Adipocyte (in vitro differentiated cells): ENCODE data around the gene CCL25.
"Not testable (repeated sequence)": the region's sequence is repeated elsewhere in the genome, so short reads cannot be mapped to it uniquely, and the experiment has no call there.

Source experiments
- DNase-seq: peaks from one replicate; pipeline ENCODE4 v3.0.0-alpha.2; 2015; ENCODE audit warnings: low read depth
- H3K27me3 ChIP-seq: replicated peaks from 2 replicates; pipeline ENCODE4 v1.7.0; 2013; ENCODE audit warnings: mild to moderate bottlenecking, low read length, moderate library complexity; ENCODE audit not compliant: control insufficient read depth, insufficient read depth
- H3K36me3 ChIP-seq: 2 replicates; pipeline ENCODE4 v1.7.0; 2013; ENCODE audit warnings: low read length, mild to moderate bottlenecking, moderate library complexity; ENCODE audit not compliant: control insufficient read depth, insufficient read depth, severe bottlenecking
- H3K4me1 ChIP-seq: 2 replicates; pipeline ENCODE4 v1.7.0; 2013; ENCODE audit warnings: mild to moderate bottlenecking, low read length, moderate library complexity; ENCODE audit not compliant: control insufficient read depth, insufficient read depth
- H3K4me3 ChIP-seq: 2 replicates; pipeline ENCODE4 v1.7.0; 2013; ENCODE audit warnings: mild to moderate bottlenecking, low read length, moderate library complexity
- H3K9ac ChIP-seq: 2 replicates; pipeline ENCODE4 v1.7.0; 2013; ENCODE audit warnings: mild to moderate bottlenecking, low read length, moderate library complexity
- H3K9me3 ChIP-seq: 2 replicates; pipeline ENCODE4 v1.7.0; 2013; ENCODE audit warnings: mild to moderate bottlenecking, low read length, moderate library complexity; ENCODE audit not compliant: control insufficient read depth

The CCL25 gene

DNA sequence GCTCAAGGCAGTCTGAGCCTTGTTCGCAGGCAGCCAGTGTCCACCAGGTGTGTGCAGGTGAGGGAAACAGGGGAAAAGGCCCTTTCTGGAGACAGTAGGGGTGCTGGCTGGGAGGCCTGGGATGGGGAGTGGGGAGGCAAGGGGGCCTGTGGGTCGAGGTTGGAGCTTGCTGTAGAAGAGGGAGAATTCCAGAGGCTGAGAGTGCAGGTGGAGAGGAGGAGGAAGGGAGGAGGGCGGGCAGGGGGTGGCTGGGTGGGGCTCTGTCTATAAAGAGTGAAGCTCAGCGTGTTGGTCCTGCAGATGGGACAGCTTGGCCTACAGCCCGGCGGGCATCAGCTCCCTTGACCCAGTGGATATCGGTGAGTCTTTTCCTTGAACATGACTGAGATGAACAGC is at the start of gene CCL25:
Gene CCL25 (plus strand): TSS at position 297 of the 396 bp plus-strand sequence. CDS start 290 bp downstream, outside the sequence.
- no peak within 1 kb of the TSS for H3K4me3 ChIP-seq
- H3K4me1 ChIP-seq = peaks cover 6% of the 10 kb centered on the region
- H3K9me3 ChIP-seq = no peaks in the 10 kb centered on the region
- peaks cover 22% of the 10 kb centered on the region for H3K27me3 ChIP-seq
- no peak for DNase-seq
- H3K36me3 ChIP-seq = no peaks in the 10 kb centered on the region
- no peak within 1 kb of the TSS for H3K9ac ChIP-seq

DNA sequence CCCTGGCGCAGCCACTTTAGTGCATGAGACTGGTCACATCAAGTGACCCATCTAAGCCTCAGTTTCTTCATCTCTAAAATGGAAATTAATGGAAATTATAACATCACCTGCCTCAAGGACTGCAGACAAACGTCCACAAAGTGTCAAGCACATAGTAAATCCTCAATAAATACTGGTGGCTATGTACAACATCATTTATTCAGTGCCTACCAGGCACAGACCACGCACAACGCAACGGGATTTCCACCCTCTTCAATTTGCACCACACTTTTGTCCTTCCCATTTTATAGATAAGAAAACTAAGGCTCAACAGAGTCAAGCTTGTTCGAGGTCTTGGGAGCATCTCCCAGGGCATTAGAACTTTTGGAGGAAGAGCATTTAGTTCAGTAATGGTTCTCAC is 48.6 kb upstream of the CCL25 start:
- DNase-seq = no peak
- no peaks in the 10 kb centered on the region for H3K9me3 ChIP-seq
- peak overlapping the region; percentile 93 for H3K4me3 ChIP-seq
- peaks cover 34% of the 10 kb centered on the region for H3K4me1 ChIP-seq
- H3K9ac ChIP-seq = peak overlapping the region; percentile 87
- H3K36me3 ChIP-seq = no peaks in the 10 kb centered on the region
- no peaks in the 10 kb centered on the region for H3K27me3 ChIP-seq

- Histone ChIP-seq H3K9me3 (no peaks in the 10 kb centered on the region), H3K36me3 (no peaks in the 10 kb centered on the region), H3K27me3 (no peaks in the 10 kb centered on the region), H3K9ac (peak overlapping the region; percentile 87), H3K4me3 (peak overlapping the region; percentile 93), H3K4me1 (peaks cover 34% of the 10 kb centered on the region)
- peak; percentile 78 for DNase-seq
Measured at GRCh38 chr19:8004723-8005513, 47.6 kb upstream of the CCL25 start.

- Histone ChIP-seq H3K27me3 (no peaks in the 10 kb centered on the region), H3K9me3 (no peaks in the 10 kb centered on the region), H3K36me3 (no peaks in the 10 kb centered on the region), H3K9ac (peak within 1 kb of the TSS; percentile 87), H3K4me1 (peaks cover 34% of the 10 kb centered on the region), H3K4me3 (peak within 1 kb of the TSS; percentile 93)
- DNase-seq = peak; percentile 97
Measured at GRCh38 chr19:8005534-8006256, 46.9 kb upstream of the CCL25 start, which contains the start of gene ELAVL1. Gene ELAVL1 (minus strand): TSS chr19:8005641. CDS start chr19:7991815, 13,826 bp downstream.

DNA sequence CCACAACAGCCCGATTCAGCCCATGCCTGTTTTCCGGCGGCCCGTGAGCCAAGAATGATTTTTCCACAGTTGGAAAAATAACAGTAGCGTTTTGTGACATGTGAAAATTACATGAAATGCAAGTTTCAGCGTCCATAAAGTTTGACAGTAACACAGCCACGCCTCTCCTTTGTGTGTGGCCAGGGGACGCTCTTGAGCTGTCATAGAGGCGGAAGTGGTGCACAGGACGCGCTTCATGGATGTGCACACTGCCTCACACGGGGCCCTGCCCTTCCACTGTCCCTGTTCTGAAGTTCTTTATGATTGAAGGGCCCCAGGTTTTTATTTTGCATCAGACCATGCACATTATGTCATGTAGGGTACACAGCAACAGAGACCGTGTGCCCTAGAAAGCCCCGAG is 34.8 kb upstream of the CCL25 start:
- Histone ChIP-seq H3K27me3 (no peaks in the 10 kb centered on the region), H3K9me3 (no peaks in the 10 kb centered on the region), H3K4me1 (no peaks in the 10 kb centered on the region), H3K9ac (no peak overlapping the region), H3K4me3 (no peak overlapping the region), H3K36me3 (no peaks in the 10 kb centered on the region)
- DNase-seq = no peak

DNA sequence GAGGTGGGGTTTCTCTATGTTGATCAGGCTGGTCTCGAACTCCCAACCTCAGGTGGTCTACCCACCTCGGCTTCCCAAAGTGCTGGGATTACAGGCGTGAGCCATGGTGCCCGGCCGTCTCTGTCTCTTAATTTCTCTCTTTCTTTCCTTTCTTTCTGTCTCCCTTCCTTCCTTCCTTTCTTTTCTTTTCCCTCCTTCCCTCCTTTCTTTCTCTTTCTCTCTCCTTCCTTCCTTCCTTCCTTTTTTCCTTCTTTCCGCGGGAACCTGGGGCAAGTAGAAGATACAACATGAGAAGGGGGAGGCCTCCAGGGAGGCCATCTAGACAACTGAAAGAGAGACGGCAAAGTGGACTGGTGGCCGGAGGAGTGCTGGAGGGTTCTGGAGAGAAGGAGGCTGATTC is 31.9 kb upstream of the CCL25 start:
- no peaks in the 10 kb centered on the region for H3K27me3 ChIP-seq
- no peak overlapping the region for H3K4me3 ChIP-seq
- no peaks in the 10 kb centered on the region for H3K36me3 ChIP-seq
- no peak overlapping the region for H3K9ac ChIP-seq
- H3K4me1 ChIP-seq = no peaks in the 10 kb centered on the region
- DNase-seq = no peak
- H3K9me3 ChIP-seq = no peaks in the 10 kb centered on the region

- DNase-seq = no peak
- Histone ChIP-seq H3K9me3 (no peaks in the 10 kb centered on the region), H3K4me3 (no peak overlapping the region), H3K9ac (no peak overlapping the region), H3K4me1 (no peaks in the 10 kb centered on the region), H3K27me3 (no peaks in the 10 kb centered on the region), H3K36me3 (no peaks in the 10 kb centered on the region)
Measured at GRCh38 chr19:8021374-8021773, 31.2 kb upstream of the CCL25 start.

DNA sequence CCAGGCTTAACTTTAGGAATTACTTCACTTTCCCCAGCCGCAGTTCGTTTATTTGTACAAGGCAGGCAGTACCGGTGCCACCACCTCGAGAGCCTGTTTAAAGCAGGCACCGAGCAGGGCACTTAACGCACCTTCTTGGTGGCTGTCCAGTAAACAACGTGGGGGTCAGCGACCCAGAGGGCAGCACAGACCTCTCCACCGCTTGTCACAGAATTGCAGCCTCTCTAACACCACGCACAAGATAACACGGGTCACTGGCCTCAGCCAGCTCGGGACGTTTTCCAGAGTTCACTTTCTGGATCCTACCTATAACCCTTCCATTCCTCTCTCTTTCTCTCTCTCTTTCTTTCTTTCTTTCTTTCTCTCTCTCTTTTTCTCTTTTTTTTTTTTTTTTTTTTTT is 30.3 kb upstream of the CCL25 start:
- no peak for DNase-seq
- Histone ChIP-seq H3K27me3 (no peaks in the 10 kb centered on the region), H3K9ac (no peak overlapping the region), H3K9me3 (no peaks in the 10 kb centered on the region), H3K36me3 (no peaks in the 10 kb centered on the region), H3K4me1 (no peaks in the 10 kb centered on the region), H3K4me3 (no peak overlapping the region)

DNA sequence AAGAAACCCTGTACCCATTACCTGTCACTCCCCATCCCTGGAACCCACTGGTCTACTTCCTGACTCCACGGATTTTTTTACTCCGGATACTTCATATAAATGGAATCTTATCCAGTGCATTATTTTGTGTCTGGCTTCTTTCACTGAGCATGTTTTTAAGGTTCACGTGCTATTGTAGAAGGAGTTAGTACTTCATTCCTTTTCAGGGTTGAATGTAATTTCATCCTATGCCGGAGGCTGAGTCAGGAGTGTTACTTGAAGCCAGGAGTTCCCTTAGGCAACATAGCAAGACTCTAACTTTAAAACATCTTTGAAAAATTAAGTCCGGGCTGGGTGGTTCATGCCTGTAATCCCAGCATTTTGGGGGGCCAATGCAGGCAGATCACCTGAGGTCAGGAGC is 29.2 kb upstream of the CCL25 start:
- Histone ChIP-seq H3K4me3 (no peak overlapping the region), H3K9me3 (no peaks in the 10 kb centered on the region), H3K9ac (no peak overlapping the region), H3K27me3 (no peaks in the 10 kb centered on the region), H3K4me1 (peaks cover 3% of the 10 kb centered on the region), H3K36me3 (no peaks in the 10 kb centered on the region)
- DNase-seq = peak; percentile 80

DNA sequence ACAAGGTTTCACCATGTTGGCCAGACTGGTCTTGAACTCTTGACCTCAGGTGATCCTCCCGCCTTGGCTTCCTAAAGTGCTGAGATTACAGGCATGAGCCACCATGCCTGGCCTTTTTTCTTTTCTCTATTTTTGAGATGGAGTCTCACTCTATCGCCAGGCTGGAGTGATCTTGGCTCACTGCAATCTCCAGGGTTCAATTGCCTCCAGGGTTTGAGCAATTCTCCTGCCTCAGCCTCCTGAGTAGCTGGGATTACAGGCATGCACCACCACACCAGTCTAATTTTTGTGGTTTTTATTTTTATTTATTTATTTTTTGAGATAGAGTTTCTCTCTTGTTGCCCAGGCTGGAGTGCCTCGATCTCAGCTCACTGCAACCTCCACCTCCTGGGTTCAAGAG is 28.3 kb upstream of the CCL25 start:
- H3K9ac ChIP-seq, H3K9me3 ChIP-seq, DNase-seq, H3K27me3 ChIP-seq, H3K4me3 ChIP-seq, H3K36me3 ChIP-seq: not testable (repeated sequence)
- H3K4me1 ChIP-seq = peaks cover 12% of the 10 kb centered on the region

- no peaks in the 10 kb centered on the region for H3K27me3 ChIP-seq
- DNase-seq = no peak
- H3K9ac ChIP-seq = no peak overlapping the region
- no peaks in the 10 kb centered on the region for H3K9me3 ChIP-seq
- peaks cover 16% of the 10 kb centered on the region for H3K4me1 ChIP-seq
- H3K36me3 ChIP-seq = no peaks in the 10 kb centered on the region
- H3K4me3 ChIP-seq = no peak overlapping the region
Measured at GRCh38 chr19:8025316-8025715, 27.2 kb upstream of the CCL25 start.
